Stimulated activated effector memory CD8-positive, alpha-beta T cell treated with anti-CD3 and anti-CD28 coated beads, Interleukin-12 subunit alpha, Interleukin-12 subunit beta, amount 100 ng/mL, for 72 hours (primary cell): ENCODE results near the gene SGMS1.
"Not testable (repeated sequence)": the region's sequence is repeated elsewhere in the genome, so short reads cannot be mapped to it uniquely, and the experiment has no call there.

Experiments used
- ATAC-seq: fragments of 150-1000 bp; cut with Tn5 transposase; 2 replicates; pipeline ENCODE4 v1.10.0; 2021
- DNase-seq, 2 donors: peaks; one replicate each; pipeline ENCODE4 v3.0.0; 2021 to 2022; ENCODE audit warnings: low spot score in 2 of 2
- H3K27ac Mint-ChIP-seq: one replicate; pipeline ENCODE4 v1.8.0; 2022; ENCODE audit warnings: mild to moderate bottlenecking, mixed read lengths
- H3K36me3 Mint-ChIP-seq: one replicate; pipeline ENCODE4 v1.8.0; 2022; ENCODE audit warnings: mild to moderate bottlenecking, mixed read lengths
- H3K4me1 Mint-ChIP-seq: one replicate; pipeline ENCODE4 v1.8.0; 2022; ENCODE audit warnings: mixed read lengths
- H3K4me3 Mint-ChIP-seq: one replicate; pipeline ENCODE4 v1.8.0; 2022; ENCODE audit warnings: mild to moderate bottlenecking, mixed read lengths
- H3K9me3 Mint-ChIP-seq: one replicate; pipeline ENCODE4 v1.8.0; 2022; ENCODE audit warnings: mixed read lengths

SGMS1 gene

DNA sequence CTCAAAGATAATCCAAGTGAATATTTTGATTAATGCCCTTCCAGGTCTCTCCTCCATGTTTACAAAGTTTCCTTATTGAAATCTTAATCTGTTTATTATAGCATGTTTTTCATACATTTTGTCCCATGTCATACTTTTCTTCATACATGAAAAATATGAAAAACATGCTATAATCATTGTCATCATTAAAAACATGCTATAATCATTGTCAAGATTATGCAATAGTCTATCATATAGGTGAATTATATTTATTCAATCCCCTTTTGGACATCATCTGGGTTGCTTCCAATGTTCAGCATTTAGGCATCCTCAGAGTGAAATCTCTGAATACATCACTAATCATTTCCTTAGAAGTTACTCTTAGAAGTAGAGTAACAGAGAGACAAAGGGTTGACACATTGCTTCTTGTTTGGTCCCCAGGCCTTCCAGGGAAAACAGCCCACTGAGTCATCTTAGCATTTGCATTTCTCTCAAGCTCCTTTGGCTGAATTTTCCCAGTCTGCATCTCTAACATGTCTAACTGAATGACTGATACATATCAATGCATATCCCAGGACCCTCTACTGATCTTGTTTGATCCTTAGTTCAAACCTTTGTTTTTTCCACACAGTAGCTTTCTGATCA is 87.0 kb downstream of the SGMS1 start:
- no peak overlapping the region for H3K27ac Mint-ChIP-seq

DNA sequence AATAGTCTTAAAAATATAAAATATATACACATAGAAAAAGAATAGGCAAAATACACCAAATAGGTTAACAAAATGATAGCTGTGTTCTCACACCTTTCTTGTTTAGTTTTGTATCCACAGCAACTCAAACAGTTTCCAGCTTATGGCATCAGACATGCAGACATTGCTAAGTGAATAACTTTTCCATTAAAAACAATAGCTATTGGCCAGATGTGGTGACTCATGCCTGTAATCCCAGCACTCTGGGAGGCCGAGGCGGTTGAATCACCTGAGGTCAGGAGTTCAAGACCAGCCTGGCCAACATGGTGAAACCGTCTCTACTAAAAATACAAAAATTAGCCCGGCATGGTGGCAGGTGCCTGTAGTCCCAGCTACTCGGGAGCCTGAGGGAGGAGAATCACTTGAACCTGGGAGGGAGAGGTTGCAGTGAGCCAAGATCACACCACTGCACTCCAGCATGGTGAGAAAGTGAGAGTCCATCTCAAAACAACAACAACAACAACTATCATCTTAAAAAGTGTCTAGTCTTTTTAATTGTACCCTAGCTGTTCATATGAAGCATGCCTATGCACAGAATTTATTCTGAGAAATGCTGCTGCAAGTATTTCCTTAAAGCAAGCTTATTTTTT is 88.9 kb downstream of the SGMS1 start:
- DNase-seq, ATAC-seq, H3K27ac Mint-ChIP-seq, H3K36me3 Mint-ChIP-seq, H3K4me3 Mint-ChIP-seq, H3K9me3 Mint-ChIP-seq: not testable (repeated sequence)
- H3K4me1 Mint-ChIP-seq = peaks cover 42% of the 10 kb centered on the region

More for the DNA sequence above, 87.0 kb downstream of the SGMS1 start:
- no peaks in the 10 kb centered on the region for H3K9me3 Mint-ChIP-seq
- H3K4me1 Mint-ChIP-seq = peaks cover 60% of the 10 kb centered on the region
- H3K4me3 Mint-ChIP-seq = no peak overlapping the region
- peaks cover 4% of the 10 kb centered on the region for H3K36me3 Mint-ChIP-seq
- DNase-seq = no peak
- no peak for ATAC-seq

DNA sequence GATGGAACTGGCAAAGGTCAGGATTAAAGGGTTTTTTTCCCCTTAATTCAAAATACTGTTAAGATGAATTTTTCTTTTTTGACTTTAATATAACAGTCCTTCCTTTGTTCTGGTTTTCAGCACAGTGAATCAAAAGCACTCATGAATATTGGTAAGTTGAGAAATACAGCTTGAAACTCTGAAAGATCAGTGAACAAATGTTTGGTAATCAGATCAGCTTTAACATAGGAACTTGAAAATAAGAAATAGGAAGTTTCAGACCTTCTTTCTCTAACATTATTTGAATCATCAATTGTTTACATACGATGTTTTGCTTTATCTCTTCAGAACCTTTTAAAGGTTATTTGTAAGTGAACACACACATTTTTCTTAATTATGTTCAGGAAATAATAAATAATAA is 90.5 kb downstream of the SGMS1 start:
- DNase-seq (no peak), ATAC-seq (no peak)
- H3K27ac Mint-ChIP-seq = no peak overlapping the region
- H3K9me3 Mint-ChIP-seq = no peaks in the 10 kb centered on the region
- H3K4me1 Mint-ChIP-seq = peaks cover 26% of the 10 kb centered on the region
- no peak overlapping the region for H3K4me3 Mint-ChIP-seq
- no peaks in the 10 kb centered on the region for H3K36me3 Mint-ChIP-seq

DNA sequence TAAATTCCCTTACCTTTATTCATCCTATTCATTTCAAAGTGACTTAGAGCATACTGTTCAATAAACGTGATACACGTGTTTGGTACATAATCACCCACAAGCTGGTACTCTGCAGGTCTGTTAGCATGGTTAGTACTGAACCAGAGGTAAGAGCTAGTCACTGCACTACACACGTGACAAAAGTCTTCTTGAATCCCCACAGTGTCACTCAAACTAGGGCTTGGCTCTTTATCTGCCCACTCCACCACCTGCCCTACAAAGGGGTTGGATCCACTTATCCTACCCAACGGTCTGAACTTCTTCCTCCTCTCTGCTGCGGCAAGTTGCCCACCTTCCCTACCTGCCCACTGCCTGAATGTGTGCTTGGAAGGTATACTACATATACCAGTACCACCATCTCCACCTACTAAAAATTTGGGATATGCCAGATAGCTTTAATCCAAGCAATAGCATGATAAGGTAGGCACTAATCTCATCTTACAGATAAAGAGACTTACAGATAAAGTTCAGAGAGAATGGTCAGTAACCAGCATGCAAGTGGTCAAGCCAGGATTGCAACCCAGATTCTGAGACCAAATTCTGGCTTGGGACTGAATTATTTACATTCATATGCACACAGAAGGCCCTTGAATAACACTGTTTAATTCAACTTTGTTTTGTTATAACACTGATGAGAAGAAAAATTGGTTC is 92.2 kb downstream of the SGMS1 start:
- H3K4me3 Mint-ChIP-seq = no peak overlapping the region
- ATAC-seq = no peak
- H3K9me3 Mint-ChIP-seq = no peaks in the 10 kb centered on the region
- H3K27ac Mint-ChIP-seq = no peak overlapping the region
- no peak for DNase-seq
- peaks cover 19% of the 10 kb centered on the region for H3K4me1 Mint-ChIP-seq
- H3K36me3 Mint-ChIP-seq = no peaks in the 10 kb centered on the region

DNA sequence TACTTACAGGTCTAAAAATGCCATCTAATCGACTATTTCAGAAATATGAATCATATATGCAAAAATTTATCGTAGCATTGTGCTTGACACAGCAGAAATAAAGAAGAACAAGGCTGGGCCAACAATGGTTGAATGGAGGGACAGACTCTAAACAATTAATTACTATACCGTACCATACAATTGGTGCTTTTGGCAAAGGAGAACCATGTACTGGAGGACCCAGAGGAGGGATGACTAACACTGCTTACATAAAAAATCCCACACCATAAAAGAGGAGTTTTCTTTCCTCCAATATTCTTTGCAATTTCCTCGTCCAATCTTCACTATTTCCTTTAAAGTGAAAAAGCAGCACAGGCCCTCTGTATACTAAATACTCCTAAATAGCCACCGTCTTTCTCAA is 94.1 kb downstream of the SGMS1 start:
- Mint-ChIP-seq H3K27ac (no peak overlapping the region), H3K4me1 (peaks cover 14% of the 10 kb centered on the region), H3K4me3 (no peak overlapping the region), H3K9me3 (no peaks in the 10 kb centered on the region), H3K36me3 (no peaks in the 10 kb centered on the region)
- ATAC-seq (no peak), DNase-seq (no peak)

DNA sequence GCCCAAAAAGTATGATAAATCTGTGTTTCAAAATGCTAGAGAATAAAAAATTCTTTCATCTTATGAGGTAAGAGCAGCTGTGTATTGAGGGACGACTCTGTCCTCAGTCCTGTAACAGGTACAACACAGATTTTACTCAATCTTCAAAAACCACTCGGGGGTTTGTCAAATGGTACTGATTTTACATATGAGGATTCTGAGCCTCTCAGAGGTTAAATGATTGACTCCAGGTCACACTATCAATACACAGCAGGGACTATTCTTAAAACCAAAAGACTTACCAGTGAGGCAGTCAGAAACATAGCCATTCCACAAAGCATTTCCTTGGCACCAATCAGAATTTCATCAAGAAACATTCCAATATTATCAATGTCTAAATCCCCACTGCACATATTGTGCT is 95.5 kb downstream of the SGMS1 start:
- no peak for DNase-seq
- Mint-ChIP-seq H3K27ac (no peak overlapping the region), H3K4me3 (no peak overlapping the region), H3K36me3 (no peaks in the 10 kb centered on the region), H3K9me3 (no peaks in the 10 kb centered on the region), H3K4me1 (peaks cover 14% of the 10 kb centered on the region)
- no peak for ATAC-seq

DNA sequence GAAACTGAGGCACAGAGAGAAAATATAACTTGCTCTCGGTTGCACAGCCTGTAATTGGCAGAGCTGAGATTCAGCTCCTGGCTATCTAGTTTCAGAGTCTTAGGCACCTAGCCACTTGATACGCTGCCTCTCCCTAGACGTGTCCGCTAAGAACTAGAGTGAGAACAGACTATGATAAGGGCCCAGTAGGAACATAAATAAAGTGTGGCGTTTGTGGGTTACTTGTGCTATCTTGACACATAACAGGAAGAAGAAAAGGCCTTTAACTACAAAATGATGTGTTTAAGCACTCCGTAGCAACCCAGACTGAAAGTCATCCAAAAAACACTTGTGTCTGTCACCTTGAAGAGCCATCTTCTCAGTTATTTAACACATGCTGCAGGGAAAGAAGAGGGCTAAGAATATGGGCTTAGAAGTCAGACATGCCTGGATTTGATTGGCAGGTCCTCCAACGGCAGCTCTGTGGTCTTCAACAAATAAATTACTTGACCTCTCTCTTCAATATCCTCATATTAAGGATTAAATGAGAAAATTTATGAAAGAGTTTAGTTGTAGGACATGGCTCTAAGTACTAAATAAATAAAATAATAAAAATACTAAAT is 96.2 kb downstream of the SGMS1 start:
- peaks cover 14% of the 10 kb centered on the region for H3K4me1 Mint-ChIP-seq
- no peak overlapping the region for H3K27ac Mint-ChIP-seq
- H3K9me3 Mint-ChIP-seq = no peaks in the 10 kb centered on the region
- DNase-seq (no peak), ATAC-seq (peak; percentile 99)
- no peak overlapping the region for H3K4me3 Mint-ChIP-seq
- no peaks in the 10 kb centered on the region for H3K36me3 Mint-ChIP-seq

DNA sequence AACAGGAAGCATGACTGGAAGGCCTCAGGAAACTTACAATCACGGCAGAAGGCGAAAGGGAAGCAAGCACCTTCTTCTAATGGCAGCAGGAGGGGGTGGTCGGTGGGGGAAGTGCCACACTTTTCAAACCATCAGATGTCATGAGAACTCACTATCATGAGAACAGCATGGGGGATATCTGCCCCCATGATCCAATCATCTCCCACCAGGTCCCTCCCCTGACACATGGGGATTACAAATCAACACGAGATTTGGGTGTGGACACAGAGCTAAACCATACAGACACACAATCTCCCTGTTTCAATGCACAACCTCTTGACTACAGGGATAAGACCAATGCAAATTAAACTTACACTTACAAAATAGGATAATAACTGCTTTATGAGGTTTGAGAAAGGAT is 97.6 kb downstream of the SGMS1 start:
- Mint-ChIP-seq H3K9me3 (no peaks in the 10 kb centered on the region), H3K36me3 (no peaks in the 10 kb centered on the region), H3K4me1 (peaks cover 14% of the 10 kb centered on the region), H3K4me3 (no peak overlapping the region), H3K27ac (peak overlapping the region; percentile 58)
- ATAC-seq (no peak), DNase-seq (no peak)

DNA sequence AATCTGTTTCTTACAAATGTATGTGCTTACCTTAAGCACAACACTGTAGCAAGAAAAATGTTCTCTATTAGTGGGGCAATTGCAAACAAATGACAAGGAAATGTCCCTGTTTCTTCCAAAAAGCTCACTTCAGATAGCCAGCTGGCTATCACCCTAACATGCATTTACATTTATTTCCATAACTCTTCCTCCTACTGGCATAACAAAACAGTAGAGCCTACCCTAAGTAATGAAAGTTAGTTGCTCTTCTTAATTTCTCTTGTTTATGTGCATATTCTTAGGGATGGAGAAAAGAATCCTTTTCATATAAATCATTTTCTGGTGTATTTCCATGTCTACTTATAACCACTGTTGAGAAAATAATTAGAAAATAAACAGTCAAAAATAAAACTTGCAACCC is 100.4 kb downstream of the SGMS1 start:
- no peaks in the 10 kb centered on the region for H3K9me3 Mint-ChIP-seq
- no peak overlapping the region for H3K27ac Mint-ChIP-seq
- H3K4me3 Mint-ChIP-seq = no peak overlapping the region
- no peak for DNase-seq
- ATAC-seq = no peak
- H3K36me3 Mint-ChIP-seq = no peaks in the 10 kb centered on the region
- peaks cover 14% of the 10 kb centered on the region for H3K4me1 Mint-ChIP-seq

DNA sequence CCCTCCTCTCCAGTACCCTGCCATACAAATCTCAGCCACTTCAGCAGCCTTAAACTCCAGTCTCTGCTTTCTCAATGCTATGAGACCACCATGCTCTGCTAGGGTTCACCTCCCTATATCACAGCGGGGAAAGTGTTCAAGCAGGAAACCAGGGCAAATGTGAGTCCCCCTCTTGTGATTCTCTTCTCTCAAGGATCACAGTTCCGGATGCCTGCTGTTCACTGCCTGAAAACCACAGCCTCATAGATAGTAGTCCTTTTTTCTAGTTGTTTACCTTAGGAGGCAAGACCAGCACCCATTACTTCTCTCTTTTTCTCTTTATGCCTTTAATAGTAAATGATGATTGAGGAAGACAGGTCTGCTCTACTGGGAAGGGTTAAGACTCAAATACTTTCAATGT is 100.8 kb downstream of the SGMS1 start:
- Mint-ChIP-seq H3K4me3 (no peak overlapping the region), H3K27ac (no peak overlapping the region), H3K36me3 (no peaks in the 10 kb centered on the region), H3K9me3 (no peaks in the 10 kb centered on the region), H3K4me1 (peaks cover 15% of the 10 kb centered on the region)
- DNase-seq = no peak
- ATAC-seq = no peak

DNA sequence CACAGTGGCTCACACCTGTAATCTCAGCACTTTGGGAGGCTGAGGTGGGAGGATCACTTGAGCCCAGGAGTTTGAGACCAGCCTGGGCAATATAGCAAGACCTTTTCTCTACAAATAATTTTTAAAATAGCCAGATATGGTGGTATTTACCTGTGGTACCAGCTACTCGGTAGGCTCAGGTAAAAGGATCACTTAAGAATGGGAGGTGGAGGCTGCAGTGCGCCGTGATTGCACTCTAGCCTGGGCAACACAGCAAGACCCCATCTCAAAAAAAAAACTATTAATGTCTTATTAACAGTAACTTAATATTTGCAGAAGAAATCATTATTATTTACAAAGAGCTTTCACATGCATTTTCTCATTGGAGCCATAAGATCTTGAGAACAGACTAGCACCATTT is 103.6 kb downstream of the SGMS1 start:
- H3K9me3 Mint-ChIP-seq = no peaks in the 10 kb centered on the region
- H3K27ac Mint-ChIP-seq = no peak overlapping the region
- H3K4me3 Mint-ChIP-seq = no peak overlapping the region
- no peaks in the 10 kb centered on the region for H3K36me3 Mint-ChIP-seq
- H3K4me1 Mint-ChIP-seq = peaks cover 5% of the 10 kb centered on the region
- DNase-seq (no peak), ATAC-seq (no peak)

DNA sequence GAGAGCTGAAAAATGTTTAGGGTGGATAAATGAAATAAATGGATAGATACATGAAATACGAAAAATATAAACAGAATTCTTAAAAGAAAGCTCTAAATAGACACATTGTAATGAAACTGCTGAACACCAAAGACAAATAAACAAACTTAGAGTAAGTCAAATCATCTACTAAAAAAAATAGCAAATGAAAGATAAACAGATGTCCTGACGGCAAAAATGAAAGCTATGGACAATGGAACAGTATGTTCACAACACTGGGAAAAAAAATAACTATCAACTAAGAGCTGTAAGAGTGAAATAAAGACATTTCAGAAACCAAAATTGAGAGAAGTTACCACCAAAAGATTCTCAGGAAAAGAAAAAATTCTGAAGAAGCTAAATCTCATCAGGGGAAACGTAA is 106.1 kb downstream of the SGMS1 start:
- Mint-ChIP-seq H3K4me3 (no peak overlapping the region), H3K9me3 (no peaks in the 10 kb centered on the region), H3K27ac (no peak overlapping the region), H3K4me1 (peaks cover 15% of the 10 kb centered on the region), H3K36me3 (no peaks in the 10 kb centered on the region)
- DNase-seq (no peak), ATAC-seq (no peak)

DNA sequence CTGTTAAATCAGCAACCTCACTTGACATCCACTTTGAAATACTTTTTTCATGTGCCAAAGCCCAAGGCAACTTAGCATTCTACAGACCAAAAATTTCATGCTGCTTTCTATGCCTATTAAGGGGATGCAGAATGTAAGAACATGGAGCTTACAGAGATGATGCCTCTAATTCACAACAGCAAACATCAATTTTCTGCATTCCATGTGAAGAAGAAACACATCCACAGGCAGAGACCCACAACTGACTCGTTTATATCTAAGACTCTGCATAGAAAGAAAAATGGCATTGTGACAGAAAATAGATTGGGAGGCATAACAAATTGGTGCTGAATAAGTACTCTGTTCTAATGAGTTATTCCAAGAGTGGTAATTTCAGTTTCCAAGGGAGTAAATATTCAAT is 107.6 kb downstream of the SGMS1 start:
- H3K36me3 Mint-ChIP-seq = no peaks in the 10 kb centered on the region
- H3K27ac Mint-ChIP-seq = no peak overlapping the region
- peaks cover 29% of the 10 kb centered on the region for H3K4me1 Mint-ChIP-seq
- H3K4me3 Mint-ChIP-seq = no peak overlapping the region
- ATAC-seq = no peak
- no peak for DNase-seq
- H3K9me3 Mint-ChIP-seq = no peaks in the 10 kb centered on the region

DNA sequence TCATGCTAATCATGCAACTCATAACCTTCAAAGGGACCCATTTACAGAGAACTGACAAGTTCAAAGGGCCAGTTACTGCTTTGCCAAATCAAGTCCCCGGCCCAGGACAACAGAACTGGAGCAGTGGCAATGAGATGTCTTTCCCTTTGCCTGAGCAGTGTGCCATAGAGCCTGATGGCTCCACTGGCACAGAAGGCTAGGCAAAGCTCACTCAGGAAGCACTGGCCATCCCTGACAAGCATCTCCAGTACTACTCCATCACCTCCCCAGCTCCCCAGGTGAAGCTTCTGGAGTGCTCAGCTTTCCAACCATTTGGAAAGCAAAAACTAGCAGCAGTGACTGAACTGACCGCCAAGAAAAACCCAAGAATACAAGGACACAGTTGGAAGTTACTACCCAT is 108.3 kb downstream of the SGMS1 start:
- ATAC-seq (no peak), DNase-seq (no peak)
- Mint-ChIP-seq H3K36me3 (no peaks in the 10 kb centered on the region), H3K4me1 (peaks cover 37% of the 10 kb centered on the region), H3K27ac (no peak overlapping the region), H3K9me3 (no peaks in the 10 kb centered on the region), H3K4me3 (no peak overlapping the region)

DNA sequence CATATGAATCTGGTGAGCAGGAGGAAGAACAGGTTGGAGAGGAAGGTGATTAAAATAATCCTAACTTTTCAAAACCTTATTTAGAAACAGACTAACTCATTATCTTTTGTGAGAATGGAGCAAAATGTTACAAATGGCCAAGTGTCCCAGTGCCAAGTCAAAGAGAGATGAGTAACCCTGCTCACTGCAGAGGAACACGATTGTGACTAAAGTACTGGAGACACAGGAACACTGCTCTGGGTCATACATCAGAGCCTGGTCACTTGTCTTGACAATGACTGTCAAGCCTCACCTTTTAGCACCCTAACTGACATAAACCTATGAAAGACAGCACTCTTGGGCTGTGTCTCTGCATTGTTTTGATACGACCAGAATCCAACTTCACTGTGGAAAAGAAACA is 108.8 kb downstream of the SGMS1 start:
- DNase-seq (no peak), ATAC-seq (no peak)
- H3K4me3 Mint-ChIP-seq = no peak overlapping the region
- H3K36me3 Mint-ChIP-seq = no peaks in the 10 kb centered on the region
- H3K27ac Mint-ChIP-seq = no peak overlapping the region
- H3K4me1 Mint-ChIP-seq = peaks cover 41% of the 10 kb centered on the region
- H3K9me3 Mint-ChIP-seq = no peaks in the 10 kb centered on the region

DNA sequence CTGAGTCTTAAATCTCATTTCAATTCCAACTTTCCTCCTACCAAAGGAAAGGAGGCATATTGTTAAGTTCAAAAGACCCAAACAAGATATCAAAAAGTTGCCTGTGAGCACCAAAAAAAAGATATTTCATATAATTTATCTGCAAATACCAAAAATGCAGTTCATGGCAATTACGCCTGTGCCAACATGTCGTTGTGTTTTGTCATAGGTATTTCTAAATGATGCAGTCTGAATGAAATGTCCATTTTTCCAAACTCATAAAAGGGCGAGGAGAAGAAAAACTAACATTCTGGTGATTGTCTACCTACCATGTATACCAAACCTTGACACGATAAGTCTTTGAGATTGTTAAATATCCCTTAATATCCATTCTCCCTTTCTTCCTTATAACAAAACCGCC is 109.8 kb downstream of the SGMS1 start:
- H3K27ac Mint-ChIP-seq = no peak overlapping the region

More for the DNA sequence above, 109.8 kb downstream of the SGMS1 start:
- ATAC-seq (no peak), DNase-seq (no peak)
- Mint-ChIP-seq H3K4me3 (no peak overlapping the region), H3K9me3 (no peaks in the 10 kb centered on the region), H3K36me3 (no peaks in the 10 kb centered on the region), H3K4me1 (peaks cover 52% of the 10 kb centered on the region)
